HL-60 (cell line): ENCODE results near the gene VSIG10L2.

ENCODE experiments used
- DNase-seq, 2 experiments: peaks; one replicate each; pipeline ENCODE4 v3.0.0-alpha.2; 2010 to 2020; ENCODE audit warnings: low read depth in 1 of 2, low spot score in 1 of 2
- H3K27ac ChIP-seq: fragments of 250-450 bp; sonication (Bioruptor Pico); replicated peaks from 2 replicates; pipeline ENCODE4 v1.5.1; 2020; ENCODE audit warnings: mild to moderate bottlenecking, moderate library complexity
- H3K27me3 ChIP-seq: fragments of 250-450 bp; sonication (Bioruptor Pico); 2 replicates; pipeline ENCODE4 v1.5.1; 2021; ENCODE audit warnings: mild to moderate bottlenecking, moderate library complexity; ENCODE audit not compliant: insufficient read depth, poor library complexity, severe bottlenecking
- H3K4me3 ChIP-seq: replicated peaks from 2 replicates; pipeline ENCODE4 v1.5.1; 2011; ENCODE audit warnings: mild to moderate bottlenecking, control low read depth, low read length; ENCODE audit not compliant: insufficient read depth
- CTCF ChIP-seq: IDR thresholded peaks from one replicate; pipeline ENCODE4 v1.5.1; 2011; ENCODE audit warnings: low read length, control low read depth, inconsistent platforms; ENCODE audit not compliant: insufficient read depth
- GABPA ChIP-seq: IDR thresholded peaks from 2 replicates; pipeline ENCODE4 v1.6.1; 2012; ENCODE audit warnings: low read depth
- POLR2AphosphoS5 ChIP-seq: IDR thresholded peaks from 2 replicates; pipeline ENCODE4 v1.6.1; 2012; ENCODE audit warnings: low read depth
- REST ChIP-seq: IDR thresholded peaks from 2 replicates; pipeline ENCODE4 v1.6.1; 2012; ENCODE audit warnings: low read depth; ENCODE audit not compliant: insufficient replicate concordance
- SPI1 ChIP-seq: IDR thresholded peaks from 2 replicates; pipeline ENCODE4 v1.6.1; 2012; ENCODE audit warnings: low read depth, mild to moderate bottlenecking, borderline replicate concordance

VSIG10L2 gene

DNA sequence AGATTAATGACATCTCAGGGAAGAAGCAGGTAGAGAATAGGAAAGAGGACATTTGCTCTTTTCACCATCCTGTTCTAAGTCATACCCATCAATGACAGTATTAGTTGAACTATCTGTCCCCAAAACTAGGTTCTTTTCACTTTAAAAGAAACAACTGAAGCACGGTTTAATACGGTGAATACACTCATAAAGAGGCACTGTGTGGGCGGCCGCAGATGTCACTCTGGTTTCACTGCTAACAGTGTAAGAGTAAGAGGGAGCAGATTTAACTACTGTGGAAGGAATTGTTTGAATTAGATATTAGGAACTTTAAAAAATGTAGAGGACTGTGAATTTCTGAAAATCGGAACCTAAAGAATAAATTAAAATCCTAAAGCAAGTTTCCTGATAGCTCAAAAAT is 49.5 kb downstream of the VSIG10L2 start:
- DNase-seq, result no peak
- no peak overlapping the region for H3K4me3 ChIP-seq
- H3K27ac ChIP-seq, result no peak overlapping the region
- no peak for TF ChIP-seq SPI1
- TF ChIP-seq REST, result no peak
- TF ChIP-seq POLR2AphosphoS5, result no peak
- TF ChIP-seq CTCF, result no peak
- H3K27me3 ChIP-seq, result no peaks in the 10 kb centered on the region

- H3K27me3 ChIP-seq, result no peaks in the 10 kb centered on the region
- no peak for TF ChIP-seq CTCF
- no peak for TF ChIP-seq GABPA
- TF ChIP-seq SPI1, result no peak
- no peak for TF ChIP-seq POLR2AphosphoS5
- no peak for TF ChIP-seq REST
- H3K27ac ChIP-seq, result no peak overlapping the region
- no peak overlapping the region for H3K4me3 ChIP-seq
- DNase-seq, result no peak
Observed at GRCh38 chr11:125998267-125998666, 52.4 kb downstream of the VSIG10L2 start.

- H3K4me3 ChIP-seq, result no peak overlapping the region
- H3K27ac ChIP-seq, result no peak overlapping the region
- DNase-seq, result no peak
- H3K27me3 ChIP-seq, result no peaks in the 10 kb centered on the region
- no peak for TF ChIP-seq SPI1
- TF ChIP-seq CTCF, result no peak
- no peak for TF ChIP-seq POLR2AphosphoS5
- no peak for TF ChIP-seq REST
- TF ChIP-seq GABPA, result no peak
Observed at GRCh38 chr11:125999234-125999880, 53.5 kb downstream of the VSIG10L2 start.
